HUES48 (cell line): Measurements from ENCODE around the gene CRLF3.
"Not testable (repeated sequence)": the region's sequence is repeated elsewhere in the genome, so short reads cannot be mapped to it uniquely, and the experiment has no call there.

Source experiments
- H3K27ac ChIP-seq: one replicate; pipeline ENCODE4 v1.7.0; 2013; ENCODE audit warnings: low read depth, low read length, inconsistent platforms
- H3K27me3 ChIP-seq: 2 replicates; pipeline ENCODE4 v1.6.1; 2013; ENCODE audit warnings: mild to moderate bottlenecking, low read length; ENCODE audit not compliant: control insufficient read depth, insufficient read depth
- H3K36me3 ChIP-seq: 2 replicates; pipeline ENCODE4 v1.6.1; 2013; ENCODE audit warnings: low read length; ENCODE audit not compliant: control insufficient read depth, insufficient read depth
- H3K4me1 ChIP-seq: 2 replicates; pipeline ENCODE4 v1.6.1; 2013; ENCODE audit warnings: mild to moderate bottlenecking, low read length; ENCODE audit not compliant: control insufficient read depth, insufficient read depth
- H3K4me3 ChIP-seq: 2 replicates; pipeline ENCODE4 v1.5.1; 2013; ENCODE audit warnings: mild to moderate bottlenecking, low read depth, low read length
- H3K9ac ChIP-seq: 2 replicates; pipeline ENCODE4 v1.6.1; 2013; ENCODE audit warnings: mild to moderate bottlenecking, low read depth, low read length, moderate library complexity
- H3K9me3 ChIP-seq: 2 replicates; pipeline ENCODE4 v1.6.1; 2013; ENCODE audit warnings: low read length; ENCODE audit not compliant: control insufficient read depth, insufficient read depth

CRLF3 gene

GRCh38 chr17:30831257-30831656 lies 6.8 kb upstream of the CRLF3 start:
- H3K9ac ChIP-seq = peak overlapping the region; percentile 96
- H3K4me1 ChIP-seq = peaks cover 16% of the 10 kb centered on the region
- H3K27ac ChIP-seq = peak overlapping the region; percentile 97

GRCh38 chr17:30829022-30829421 lies 4.5 kb upstream of the CRLF3 start:
- no peak overlapping the region for H3K27ac ChIP-seq
- H3K9ac ChIP-seq = no peak overlapping the region

More at GRCh38 chr17:30831257-30831656, 6.8 kb upstream of the CRLF3 start:
- Histone ChIP-seq H3K4me3 (peak overlapping the region; percentile 94), H3K36me3 (peaks cover 17% of the 10 kb centered on the region), H3K9me3 (no peaks in the 10 kb centered on the region), H3K27me3 (no peaks in the 10 kb centered on the region)

GRCh38 chr17:30827082-30827481 lies 2.6 kb upstream of the CRLF3 start:
- Histone ChIP-seq H3K27ac (no peak overlapping the region), H3K36me3 (no peaks in the 10 kb centered on the region), H3K27me3 (no peaks in the 10 kb centered on the region), H3K9me3 (no peaks in the 10 kb centered on the region), H3K4me3 (no peak overlapping the region), H3K9ac (no peak overlapping the region), H3K4me1 (peaks cover 19% of the 10 kb centered on the region)

More at GRCh38 chr17:30829022-30829421, 4.5 kb upstream of the CRLF3 start:
- no peaks in the 10 kb centered on the region for H3K27me3 ChIP-seq
- H3K9me3 ChIP-seq = no peaks in the 10 kb centered on the region
- no peak overlapping the region for H3K4me3 ChIP-seq
- peaks cover 18% of the 10 kb centered on the region for H3K4me1 ChIP-seq
- no peaks in the 10 kb centered on the region for H3K36me3 ChIP-seq

DNA sequence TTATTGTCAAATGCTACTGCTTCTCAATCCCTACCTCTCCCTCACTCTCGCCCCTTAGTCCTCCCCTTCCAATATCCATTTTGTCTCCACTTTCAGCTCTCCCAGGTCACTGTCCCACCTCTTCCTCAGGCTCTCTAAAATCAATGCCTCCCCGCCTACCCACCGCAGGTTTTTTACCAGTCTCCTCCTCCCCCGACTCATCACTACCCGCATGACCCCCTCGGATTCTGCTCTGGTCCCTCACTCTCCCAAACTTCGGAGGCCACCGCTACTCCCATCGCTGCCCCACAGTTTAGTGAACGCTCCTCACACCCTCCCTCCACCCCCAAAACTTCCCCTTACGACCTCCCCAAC lies 513 bp downstream of the CRLF3 start:
- H3K9me3 ChIP-seq = no peaks in the 10 kb centered on the region
- H3K36me3 ChIP-seq = peaks cover 5% of the 10 kb centered on the region
- no peaks in the 10 kb centered on the region for H3K27me3 ChIP-seq
- peak overlapping the region; percentile 88 for H3K9ac ChIP-seq
- H3K27ac ChIP-seq = peak overlapping the region; percentile 95
- peaks cover 10% of the 10 kb centered on the region for H3K4me1 ChIP-seq
- peak overlapping the region; percentile 93 for H3K4me3 ChIP-seq

- peak overlapping the region; percentile 95 for H3K27ac ChIP-seq
- peak overlapping the region; percentile 88 for H3K9ac ChIP-seq
- H3K4me1 ChIP-seq = peaks cover 10% of the 10 kb centered on the region
These were observed 1.1 kb downstream of the CRLF3 start for GRCh38 chr17:30823421-30823820.

DNA sequence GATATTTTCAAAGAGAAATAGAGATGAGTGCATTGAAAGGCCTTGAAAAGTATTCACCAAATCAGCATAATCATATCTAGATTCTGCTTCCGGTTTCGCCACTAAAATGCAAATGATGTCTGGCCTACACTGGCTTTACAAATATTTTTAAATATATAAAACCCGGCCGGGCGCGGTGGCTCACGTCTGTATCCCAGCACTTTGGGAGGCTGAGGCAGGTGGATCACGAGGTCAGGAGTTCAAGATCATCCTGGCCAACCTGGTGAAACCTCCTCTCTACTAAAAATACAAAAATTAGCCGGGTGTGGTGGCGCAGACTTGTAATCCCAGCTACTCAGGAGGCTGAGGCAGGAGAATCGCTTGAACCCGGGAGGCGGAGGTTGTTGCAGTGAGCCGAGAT lies 1.6 kb downstream of the CRLF3 start:
- not testable (repeated sequence) for H3K9me3 ChIP-seq, H3K9ac ChIP-seq, H3K27ac ChIP-seq, H3K27me3 ChIP-seq, H3K36me3 ChIP-seq, H3K4me1 ChIP-seq
- H3K4me3 ChIP-seq = peak overlapping the region; percentile 93; the same call in 1 of the 2 replicates

More at GRCh38 chr17:30823421-30823820, 1.1 kb downstream of the CRLF3 start:
- Histone ChIP-seq H3K36me3 (peaks cover 7% of the 10 kb centered on the region), H3K9me3 (no peaks in the 10 kb centered on the region), H3K27me3 (no peaks in the 10 kb centered on the region), H3K4me3 (peak overlapping the region; percentile 93)

DNA sequence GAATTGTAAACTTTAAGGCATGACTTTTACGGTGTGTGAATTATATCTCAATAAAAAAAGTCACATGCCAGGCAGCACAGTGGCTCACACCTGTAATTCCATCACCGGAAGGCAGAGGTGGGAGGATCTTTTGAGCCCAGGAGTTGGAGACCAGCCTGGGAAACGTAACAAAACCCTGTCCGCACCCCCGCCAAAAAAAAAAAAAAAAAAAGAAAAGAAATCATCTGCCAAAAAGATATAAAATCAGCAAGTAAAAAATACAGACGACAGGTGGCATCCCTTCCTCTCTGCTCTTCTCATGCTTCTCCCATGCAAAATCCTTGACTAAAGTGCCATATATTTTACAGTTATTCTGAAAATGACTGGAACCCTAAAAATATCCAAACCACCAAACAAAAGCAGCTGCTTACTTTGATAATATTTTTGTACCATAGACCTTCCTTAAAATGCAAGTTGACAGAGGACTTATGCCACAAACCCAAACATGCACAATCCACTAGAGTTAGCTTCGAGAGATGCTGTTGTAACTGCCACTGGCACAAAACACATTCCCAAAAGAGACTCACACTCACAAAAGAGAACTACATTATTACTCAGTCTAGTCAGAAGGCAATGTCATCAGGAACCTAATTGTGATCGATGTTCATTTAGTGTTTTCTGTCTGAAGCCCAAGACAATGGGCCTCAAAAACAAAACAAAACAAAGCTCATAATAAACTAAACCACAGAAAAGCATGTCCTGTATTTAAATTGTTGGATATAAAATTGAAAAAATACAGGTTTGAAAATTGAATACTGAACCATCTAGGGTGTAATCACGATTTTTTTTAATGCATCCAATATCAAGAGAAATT lies 2.4 kb downstream of the CRLF3 start:
- peaks cover 7% of the 10 kb centered on the region for H3K36me3 ChIP-seq
- H3K27me3 ChIP-seq = no peaks in the 10 kb centered on the region
- peaks cover 10% of the 10 kb centered on the region for H3K4me1 ChIP-seq
- H3K27ac ChIP-seq = no peak overlapping the region
- H3K9ac ChIP-seq = no peak overlapping the region
- H3K9me3 ChIP-seq = no peaks in the 10 kb centered on the region
- no peak overlapping the region for H3K4me3 ChIP-seq

- H3K4me1 ChIP-seq = peaks cover 7% of the 10 kb centered on the region
These were observed 4.4 kb downstream of the CRLF3 start for GRCh38 chr17:30819971-30820705.

GRCh38 chr17:30816165-30816564 lies 8.3 kb downstream of the CRLF3 start:
- Histone ChIP-seq H3K36me3 (peaks cover 7% of the 10 kb centered on the region), H3K9me3 (no peaks in the 10 kb centered on the region), H3K27me3 (no peaks in the 10 kb centered on the region), H3K4me1 (no peaks in the 10 kb centered on the region), H3K9ac (no peak overlapping the region), H3K4me3 (no peak overlapping the region), H3K27ac (no peak overlapping the region)

More at GRCh38 chr17:30819971-30820705, 4.4 kb downstream of the CRLF3 start:
- Histone ChIP-seq H3K27me3 (no peaks in the 10 kb centered on the region), H3K36me3 (peaks cover 7% of the 10 kb centered on the region), H3K9me3 (no peaks in the 10 kb centered on the region), H3K4me3 (no peak overlapping the region), H3K9ac (no peak overlapping the region), H3K27ac (no peak overlapping the region)

- not testable (repeated sequence) for H3K27me3 ChIP-seq, H3K36me3 ChIP-seq, H3K4me1 ChIP-seq, H3K4me3 ChIP-seq, H3K9ac ChIP-seq, H3K27ac ChIP-seq, H3K9me3 ChIP-seq
These were observed 9.6 kb downstream of the CRLF3 start for GRCh38 chr17:30814860-30815259.

DNA sequence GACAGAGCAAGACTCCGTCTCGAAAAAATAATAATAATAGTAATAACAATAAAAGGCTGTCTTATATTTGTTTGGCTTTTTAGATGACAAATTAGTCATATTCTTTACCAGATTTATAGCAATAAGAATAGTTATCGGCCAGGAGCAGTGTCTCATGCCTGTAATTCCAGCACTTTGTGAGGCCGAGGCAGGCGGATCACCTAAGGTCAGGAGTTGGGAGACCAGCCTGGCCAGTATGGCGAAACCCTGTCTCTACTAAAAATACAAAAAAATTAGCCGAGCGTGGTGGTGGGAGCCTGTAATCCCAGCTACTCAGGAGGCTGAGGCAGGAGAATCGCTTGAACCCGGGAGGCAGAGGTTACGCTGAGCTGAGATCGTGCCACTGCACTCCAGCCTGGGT lies 10.3 kb downstream of the CRLF3 start:
- not testable (repeated sequence) for H3K9me3 ChIP-seq, H3K4me3 ChIP-seq, H3K27ac ChIP-seq, H3K27me3 ChIP-seq, H3K9ac ChIP-seq, H3K4me1 ChIP-seq
- peaks cover 10% of the 10 kb centered on the region for H3K36me3 ChIP-seq
